ENCODE results near the gene NUBPL.
"Not testable (repeated sequence)": the region's sequence is repeated elsewhere in the genome, so short reads cannot be mapped to it uniquely, and the experiment has no call there.

The NUBPL gene

DNA sequence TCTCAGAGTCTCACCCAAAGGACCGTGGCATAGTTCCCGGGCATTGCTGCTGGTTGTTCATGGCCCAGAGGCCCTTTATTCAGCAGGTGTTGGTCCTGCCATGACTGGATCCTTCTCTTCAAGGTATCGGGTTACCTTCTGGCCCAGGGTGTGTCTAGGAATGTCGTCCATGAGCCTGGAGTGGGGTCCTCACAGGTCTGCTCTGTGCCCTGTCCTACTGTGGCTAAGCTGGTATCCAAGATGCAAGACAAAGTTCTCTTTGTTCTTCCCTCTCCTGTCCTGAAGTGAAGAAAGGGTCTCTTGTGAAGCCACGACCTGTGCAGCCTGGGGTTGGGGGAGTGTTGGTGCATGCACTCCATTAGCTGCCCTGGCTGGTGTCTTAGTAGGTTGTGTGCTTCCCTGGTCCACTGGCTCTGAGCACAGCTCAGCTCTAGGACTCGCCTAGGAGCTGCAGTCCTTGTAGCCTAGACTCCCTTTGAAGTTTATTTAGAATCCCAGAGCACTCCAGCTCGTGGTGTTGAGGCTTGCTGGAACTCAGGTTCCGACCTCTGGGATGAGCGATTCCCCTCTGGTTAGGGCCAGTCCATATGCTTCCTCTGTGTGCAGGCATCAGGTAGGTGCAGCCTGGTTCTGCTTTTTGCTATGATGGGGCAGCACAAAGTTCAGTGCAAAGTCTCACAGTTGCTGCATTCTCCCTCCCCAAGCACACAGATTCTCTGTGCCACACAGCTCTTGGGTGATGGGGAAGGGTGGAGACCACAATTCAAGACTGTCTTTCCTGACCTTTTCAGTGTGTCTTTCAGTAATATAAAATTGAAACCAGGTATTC is 117.4 kb downstream of the NUBPL start:
- DNase-seq = no peak

DNA sequence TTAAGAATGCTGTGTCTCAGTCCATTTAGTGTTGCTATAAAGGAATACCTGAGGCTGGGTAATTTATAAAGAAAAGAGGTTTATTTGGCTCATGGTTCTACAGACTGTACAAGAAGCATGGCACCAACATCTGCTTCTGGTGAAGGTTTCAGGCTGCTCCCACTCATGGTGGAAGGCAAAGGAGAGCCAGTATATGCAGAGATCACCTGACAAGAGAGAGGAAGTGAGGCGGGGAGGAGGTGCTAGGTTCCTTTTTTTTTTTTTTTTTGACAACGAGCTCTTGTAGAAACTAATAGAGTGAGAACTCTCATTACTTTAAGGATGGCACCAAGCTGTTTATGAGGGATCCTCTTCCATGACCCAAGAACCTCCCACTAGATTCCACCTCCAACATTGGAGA is 121.6 kb downstream of the NUBPL start:
- no peak for DNase-seq

DNA sequence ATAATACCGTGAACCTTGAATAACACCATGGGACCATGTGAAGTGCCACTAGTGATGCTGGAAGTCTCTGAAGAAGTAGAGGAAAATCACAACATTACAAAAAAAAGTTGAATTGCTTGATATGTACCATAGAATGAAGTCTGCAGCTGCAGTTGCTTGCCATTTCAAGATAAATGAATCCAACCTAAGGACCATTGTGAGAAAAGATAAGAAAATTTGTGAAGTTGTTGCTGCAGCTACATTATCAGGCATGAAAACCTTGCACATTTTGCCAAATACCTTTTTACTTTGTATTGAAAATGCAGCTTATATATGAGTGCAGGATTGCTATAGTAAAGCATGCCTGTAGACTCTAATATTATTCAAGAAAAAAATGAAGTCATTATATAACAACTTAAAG is 126.5 kb downstream of the NUBPL start:
- DNase-seq = no peak

DNA sequence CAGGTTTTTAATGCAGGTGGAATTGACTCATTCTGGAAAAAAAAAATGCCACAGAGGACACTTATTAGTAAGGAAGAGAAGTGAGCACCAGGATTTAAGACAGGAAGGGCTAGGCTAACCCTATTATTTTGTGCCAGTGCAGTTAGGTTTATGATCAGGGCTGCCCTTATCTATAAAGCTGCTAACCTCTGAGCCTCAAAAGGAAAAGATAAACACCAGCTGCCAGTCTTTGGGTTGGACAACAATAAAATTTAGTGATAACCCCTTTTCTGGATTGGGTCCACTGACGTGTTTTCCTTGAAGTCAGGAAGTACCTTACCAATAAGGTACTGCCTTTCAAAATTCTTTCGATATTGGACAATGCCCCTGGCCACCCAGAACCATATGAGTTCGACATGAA is 128.9 kb downstream of the NUBPL start:
- no peak for DNase-seq

DNA sequence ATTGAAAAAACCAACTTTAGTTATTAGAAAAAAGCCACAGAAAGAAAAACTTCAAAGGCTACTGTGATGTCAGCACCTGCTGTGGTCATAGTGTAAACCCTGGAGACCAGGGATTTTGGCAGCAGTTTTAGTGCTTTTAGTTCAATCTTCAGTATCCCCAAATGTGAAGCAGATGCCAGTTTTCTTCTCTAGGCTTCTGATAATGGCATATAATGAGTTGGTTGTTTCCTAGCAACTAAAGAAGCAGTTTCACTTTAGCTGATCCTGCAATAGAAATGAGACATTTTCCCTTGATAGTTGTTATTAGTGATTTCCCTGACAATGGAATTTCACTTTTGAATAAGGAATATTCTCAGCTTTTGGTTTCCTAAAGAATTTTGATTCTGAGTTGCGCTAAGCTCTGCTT is 131.2 kb downstream of the NUBPL start:
- no peak for DNase-seq

DNA sequence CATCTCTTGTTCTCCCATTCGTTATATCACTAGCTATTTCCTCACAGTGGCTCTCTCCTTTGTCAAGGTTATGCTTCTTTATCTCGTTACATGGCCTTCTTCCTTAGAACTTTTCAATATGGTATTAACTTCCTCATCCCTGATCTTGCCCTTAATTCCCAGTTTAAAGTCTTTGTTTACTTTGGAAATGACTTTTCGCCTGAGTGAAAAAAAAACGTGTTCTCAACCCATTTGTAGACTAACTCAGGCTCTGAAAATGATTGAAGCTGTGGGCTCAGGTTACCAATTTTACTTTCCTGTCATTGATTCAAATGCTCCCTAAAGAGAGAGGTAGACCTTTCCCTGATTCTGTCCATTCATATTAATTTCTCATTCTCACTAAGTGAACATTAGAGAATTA is 135.2 kb downstream of the NUBPL start:
- DNase-seq = no peak

DNA sequence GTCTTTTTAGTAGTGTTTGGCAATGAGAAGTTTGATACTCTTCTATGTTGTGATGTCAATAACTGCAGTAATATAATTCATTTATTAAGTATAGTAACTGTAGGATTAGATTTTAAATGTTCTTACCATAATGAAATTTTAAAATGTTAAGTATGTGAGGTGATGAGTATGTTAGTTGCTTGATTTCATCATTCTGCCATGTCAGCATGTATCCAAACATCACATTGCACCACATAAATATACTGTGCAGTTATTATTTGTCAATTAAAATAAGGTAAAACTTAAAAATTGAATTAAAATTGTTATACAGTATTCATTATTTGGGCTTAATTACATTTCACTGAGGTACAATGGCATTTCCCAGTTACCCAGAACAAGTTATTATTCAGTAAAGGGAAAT is 138.6 kb downstream of the NUBPL start:
- DNase-seq = no peak

DNA sequence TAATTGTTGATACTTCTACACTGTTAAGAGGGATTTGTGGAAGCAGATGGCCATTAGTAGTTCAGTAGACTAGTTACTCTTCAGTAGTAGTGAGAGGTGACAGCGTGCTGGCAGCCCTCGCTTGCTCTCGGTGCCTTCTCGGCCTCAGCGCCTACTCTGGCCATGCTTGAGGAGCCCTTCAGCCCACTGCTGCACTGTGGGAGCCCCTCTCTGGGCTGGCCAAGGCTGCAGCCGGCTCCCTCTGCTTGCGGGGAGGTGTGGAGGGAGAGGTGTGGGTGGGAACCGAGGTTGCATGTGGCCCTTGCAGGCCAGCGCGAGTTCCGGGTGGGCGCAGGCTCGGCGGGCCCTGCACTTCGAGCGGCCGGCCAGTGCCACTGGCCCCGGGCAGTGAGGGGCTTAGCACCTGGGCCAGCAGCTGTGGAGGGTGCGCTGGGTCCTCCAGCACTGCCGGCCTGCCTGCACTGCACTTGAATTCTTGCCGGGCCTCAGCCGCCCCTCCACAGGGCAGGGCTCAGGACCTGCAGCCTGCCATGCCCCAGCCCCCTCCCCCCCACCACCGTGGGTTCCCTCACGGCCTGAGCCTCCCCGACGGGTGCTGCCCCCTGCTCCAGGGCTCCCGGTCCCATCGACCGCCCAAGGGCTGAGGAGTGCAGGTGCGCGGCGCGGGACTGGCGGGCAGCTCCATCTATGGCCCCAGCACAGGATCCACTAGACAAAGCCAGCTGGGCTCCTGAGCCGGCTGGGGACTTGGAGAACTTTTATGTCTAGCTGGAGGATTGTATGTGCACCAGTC is 139.3 kb downstream of the NUBPL start:
- no peak for DNase-seq

DNA sequence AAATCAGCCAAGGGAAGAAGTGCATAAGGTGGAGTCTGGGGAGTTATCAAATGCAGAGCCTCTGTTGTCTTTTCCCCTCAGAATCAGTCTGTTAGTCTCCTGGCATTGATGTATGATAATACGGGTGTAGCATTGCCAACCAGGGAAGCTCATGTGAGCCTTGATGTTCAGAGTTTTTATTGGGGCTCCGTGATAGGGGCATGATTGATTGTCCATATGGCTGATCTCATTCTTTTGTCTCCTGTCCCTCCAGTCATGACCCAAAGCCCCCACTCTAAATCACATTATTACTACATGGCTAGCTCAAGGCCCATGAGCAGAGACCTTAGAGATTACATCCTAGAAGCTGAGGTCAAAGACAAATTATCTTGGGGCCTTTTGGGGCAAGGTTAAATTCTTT is 140.9 kb downstream of the NUBPL start:
- no peak for DNase-seq

DNA sequence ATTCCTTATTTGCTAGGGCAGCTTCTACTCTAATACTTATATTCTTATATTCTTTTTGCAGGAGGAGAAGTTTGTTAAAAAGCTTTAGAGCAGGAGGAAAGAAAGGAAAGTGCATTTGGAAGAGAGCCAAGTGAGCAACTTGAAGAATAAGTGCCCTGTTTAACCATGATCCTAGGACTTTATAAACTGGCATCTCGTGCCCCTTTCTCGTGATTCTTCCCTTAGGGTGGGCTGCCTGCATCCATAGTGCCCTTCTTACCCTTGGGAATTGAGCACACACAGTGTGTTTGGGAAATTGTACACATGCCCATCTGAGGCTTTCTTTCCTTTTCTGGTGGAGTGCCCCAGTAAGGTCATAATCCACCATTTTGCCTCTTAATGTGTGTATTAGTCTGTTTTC is 141.9 kb downstream of the NUBPL start:
- DNase-seq = no peak

DNA sequence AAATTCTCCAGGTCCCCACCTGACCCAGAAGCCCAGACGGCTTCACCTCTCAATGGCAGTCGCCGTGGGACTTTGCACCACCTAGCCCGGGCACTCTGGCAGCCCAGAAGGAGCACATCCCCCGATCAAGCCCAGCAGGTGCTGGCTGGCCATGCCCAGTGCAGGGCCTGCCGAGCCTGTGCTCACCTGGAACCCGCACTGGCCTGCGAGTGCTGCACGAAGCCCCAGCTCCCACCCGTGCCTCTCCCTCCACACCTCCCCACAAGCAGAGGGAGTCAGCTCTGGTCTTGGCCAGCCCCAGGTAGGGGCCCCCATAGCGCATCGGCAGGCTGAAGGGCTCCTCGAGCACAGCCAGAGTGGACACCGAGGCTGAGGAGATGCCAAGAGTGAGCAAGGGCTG is 144.5 kb downstream of the NUBPL start:
- DNase-seq = no peak

DNA sequence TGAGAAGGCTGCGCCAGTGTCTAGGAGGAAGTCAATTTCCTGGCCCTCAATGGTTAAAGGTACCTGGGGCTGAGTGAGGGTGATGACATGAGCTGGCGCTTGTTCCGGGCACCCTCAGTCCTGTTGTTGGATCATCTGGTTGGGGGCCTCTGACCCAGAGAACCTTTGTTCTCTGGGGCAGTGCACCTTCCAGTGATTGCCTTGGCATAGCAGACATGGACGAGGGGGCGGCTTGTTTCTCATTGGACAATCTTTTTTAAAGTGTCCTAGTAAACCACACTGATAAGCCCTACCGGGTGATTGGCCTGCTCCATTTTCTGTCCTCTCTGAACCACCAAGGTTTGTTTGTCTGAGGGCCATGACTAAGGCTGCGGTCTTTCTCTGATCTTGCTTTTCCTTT is 147.5 kb downstream of the NUBPL start:
- not testable (repeated sequence) for DNase-seq

DNA sequence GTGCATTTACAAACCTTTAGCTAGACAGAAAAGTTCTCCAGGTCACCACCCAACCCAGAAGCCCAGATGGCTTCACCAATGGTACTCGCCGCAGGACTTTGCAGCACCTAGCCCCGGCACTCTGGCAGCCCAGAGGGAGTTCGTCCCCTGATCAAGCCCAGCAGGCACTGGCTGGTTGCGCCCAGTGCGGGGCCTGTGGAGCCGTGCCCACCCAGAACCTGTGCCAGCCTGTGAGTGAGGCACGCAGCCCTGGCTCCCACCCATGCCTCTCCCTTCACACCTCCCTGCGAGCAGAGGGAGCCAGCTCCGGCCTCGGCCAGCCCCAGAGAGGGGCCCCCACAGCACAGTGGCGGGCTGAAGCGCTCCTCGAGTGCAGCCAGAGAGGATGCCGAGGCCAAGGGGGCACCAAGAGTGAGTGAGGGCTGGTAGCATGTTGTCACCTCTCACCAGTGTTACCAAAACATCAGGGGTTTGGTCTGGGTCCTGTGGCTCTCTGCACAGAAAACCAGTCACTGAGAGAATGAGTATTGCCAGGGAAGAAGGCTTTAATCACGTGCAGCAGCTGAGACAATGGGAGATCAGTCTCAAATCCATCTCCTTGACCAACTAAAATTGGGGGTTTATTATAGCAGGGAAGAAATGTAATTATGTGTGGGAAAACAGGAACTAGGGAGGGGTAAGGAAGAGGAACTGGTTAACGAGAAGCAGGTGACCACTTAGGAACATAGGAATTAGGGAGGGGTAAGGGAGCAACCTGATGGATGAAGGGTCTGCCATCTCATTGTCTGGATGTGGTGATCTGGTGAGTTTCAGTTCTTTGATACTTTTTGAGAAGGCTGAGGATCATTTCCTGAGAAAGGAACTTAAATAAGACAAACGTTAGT is 151.3 kb downstream of the NUBPL start:
- no peak for DNase-seq

DNA sequence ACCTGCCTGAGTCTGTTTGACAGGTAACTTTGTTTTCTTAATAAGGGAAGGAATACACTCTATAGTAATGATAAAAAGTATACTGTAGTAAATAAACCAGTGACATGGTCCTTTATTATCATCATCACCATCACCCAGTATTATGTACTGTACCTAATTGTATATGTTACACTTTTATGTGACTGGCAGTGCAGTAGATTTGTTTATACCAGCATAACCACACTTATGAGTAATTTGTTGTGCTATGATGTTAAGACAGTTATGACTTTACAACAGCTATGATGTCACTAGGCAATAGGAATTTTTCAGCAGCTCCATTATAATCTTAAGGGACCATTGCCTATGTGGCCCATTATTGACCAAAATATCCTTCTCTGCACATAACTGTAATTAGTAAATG is 155.0 kb downstream of the NUBPL start:
- no peak for DNase-seq

DNA sequence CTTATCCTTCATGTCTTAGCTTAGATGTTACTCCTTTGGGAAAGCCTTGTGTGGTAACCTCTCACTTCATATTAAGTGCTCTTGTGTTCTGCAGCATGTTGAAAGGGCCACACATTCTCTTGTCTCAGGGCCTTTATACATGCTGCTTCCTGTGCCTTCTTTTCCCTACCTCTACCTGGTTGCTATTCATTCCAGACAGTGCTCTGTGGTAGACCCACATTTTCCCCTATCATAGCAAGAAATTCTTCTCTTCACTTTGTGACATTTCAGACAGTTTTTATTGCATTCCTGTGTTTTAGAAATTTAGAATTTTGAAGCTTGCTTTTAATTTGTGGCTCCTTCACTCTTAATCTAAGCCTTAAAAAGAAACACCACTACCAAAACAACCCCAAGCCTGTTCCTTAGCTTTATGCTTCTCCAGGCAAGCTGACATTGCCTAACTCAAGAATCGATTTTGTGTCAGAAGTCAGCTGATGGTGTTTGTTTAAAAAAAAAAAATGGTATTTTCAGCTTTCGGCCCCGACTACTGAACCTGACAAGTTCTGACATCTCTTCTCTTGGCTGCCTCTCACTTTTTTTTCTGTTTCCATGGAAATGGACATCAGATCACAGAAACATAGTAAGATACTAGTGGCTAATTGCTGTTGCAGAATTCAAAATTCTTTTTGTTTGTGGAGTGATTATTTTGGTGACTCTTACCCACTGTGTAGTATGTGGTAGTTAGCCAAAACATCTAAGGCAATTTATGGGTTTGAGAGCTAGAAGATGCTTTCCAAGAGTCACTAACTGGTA is 156.3 kb downstream of the NUBPL start:
- no peak for DNase-seq

DNA sequence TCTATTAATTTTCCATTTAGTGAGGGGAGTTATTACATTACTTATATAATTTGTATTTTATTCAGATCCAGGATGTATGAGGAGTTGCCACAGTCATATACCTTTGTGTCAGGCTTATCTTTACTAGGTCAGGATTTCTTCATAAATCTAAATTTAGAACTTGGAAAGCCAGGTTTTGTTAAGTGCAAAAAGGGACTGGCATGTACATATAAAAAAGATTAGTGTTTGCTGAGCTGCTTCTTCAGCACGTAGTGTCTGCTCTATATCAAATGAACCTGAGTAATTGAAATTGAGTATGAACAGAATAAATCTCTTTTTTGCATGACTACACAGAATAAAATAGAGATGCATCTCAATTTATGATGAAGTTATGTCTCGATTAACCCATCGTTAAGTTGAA is 157.4 kb downstream of the NUBPL start:
- DNase-seq = no peak

DNA sequence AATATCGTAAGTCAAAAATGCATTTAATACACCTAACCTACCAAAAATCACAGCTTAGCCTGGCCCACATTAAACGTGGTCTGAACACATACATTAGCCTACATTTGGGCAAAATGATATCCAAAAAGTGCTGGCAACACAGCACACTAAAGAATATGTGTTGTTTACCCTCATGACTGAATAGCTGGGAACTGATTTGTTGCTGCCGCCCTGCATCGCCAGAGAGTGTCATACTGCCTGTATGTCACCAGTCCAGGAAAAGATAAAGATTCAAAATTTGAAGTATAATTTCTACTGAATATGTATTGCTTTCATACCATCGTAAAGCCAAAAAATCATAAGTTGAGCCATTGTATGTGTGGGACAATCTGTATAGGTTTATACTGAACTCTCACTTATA is 157.8 kb downstream of the NUBPL start:
- DNase-seq = no peak

DNA sequence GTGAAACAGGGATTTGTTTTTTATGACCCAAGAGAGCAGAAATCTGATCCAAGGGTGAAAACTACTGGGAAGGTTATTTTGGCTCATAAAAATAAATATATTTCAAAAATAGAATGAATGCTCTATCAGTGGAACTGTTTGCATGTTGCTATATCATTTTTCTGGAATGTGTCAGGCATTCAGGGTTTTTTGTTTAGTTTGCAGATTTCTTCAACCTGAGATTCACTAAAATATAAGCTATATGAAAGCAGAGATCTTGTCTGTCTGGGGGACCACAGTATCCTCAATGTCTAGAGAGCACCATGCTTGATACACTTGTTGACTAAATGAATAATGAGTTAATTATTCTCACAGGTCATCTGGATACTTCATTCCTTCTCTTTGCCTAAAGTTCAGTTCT is 165.1 kb downstream of the NUBPL start:
- no peak for DNase-seq

DNA sequence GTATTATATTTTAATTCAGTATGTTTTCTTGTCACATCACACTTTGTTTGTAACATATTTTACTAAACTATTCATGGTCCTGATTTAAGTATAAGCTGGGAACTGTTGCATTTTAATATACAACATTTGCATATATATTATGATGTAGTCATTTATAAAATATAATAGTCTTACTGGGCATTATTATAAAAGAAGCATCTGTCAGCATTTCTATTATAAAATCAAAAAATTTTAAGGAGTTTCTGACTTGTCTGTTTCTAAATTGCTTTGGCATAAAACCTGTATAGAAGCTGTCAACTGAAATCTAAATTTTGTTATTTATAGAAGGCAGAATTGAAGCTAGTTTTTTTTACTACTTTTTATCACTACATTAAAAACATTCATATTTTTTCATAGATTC is 166.6 kb downstream of the NUBPL start:
- no peak for DNase-seq

DNA sequence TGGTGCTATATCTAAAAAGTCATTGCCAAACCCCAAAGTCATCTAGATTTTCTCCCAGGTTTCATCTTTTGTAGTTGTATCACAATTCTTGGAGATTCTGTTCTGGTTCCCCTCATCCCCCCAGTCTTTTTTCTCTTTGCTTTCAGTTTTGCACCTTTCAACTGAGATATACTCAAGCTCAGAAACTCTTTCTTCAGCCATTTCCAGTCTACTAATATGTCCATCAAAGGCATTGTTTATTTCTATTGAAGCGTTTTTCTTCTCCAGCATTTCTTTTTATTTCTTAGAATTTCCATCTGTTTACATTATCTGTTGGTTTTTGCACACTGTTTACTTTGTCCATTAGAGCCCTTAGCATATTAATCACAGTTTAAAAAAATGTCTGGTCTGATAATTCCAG is 179.5 kb downstream of the NUBPL start:
- DNase-seq = no peak

DNA sequence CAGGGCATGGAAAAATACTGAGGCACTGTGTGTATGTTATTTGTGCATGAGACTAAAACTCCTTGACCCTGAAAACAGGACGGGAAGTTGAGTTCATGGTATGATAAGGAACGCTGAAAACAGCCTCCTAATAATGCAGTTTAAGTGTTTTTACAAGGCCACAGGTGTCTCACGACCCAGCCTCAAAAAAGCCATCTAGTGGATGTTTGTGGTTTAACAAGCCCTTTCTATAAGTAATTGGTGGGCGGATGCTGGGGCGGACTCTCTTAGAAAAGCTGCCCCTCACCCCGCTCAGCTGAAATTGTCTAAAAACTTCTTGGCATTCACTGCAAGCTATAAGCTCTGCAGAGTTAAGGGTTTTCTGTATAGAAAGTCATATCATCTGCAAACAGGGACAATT is 184.5 kb downstream of the NUBPL start:
- DNase-seq = no peak

DNA sequence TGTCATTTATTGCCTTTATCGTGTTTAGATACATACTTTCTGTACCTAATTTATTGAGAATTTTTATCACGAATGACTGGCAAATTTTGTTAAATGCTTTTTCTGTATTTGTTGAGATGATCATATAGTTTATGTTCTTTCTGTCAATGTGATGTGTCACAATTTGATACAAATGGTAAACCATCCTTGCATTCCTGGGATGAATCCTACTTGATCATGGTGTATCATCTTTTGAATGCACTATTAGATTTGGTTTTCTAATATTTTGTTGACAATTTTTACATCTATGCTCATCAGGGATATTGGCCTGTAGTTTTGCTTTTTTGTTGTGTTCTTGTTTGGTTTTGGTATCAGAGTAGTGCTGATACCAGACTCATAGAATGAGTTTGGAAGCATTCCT is 185.1 kb downstream of the NUBPL start:
- no peak for DNase-seq

DNA sequence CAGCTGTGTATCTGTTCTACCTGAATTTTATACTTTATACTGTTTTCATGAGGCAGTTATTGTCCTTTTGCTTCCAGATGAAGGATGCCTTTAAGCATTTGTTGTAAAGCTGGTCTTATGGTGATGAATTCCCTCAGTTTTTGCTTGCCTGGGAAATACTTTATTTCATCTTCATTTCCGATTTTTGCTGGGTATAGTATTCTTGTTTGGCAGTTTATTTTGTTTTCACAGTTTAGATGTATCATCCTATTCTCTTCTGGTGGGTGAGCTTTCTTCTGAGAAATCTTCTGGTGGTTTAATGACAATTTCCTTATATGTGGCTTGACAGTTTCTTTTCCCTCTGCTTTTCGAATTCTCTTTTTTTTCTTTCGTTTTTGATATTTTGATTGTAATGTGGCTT is 188.1 kb downstream of the NUBPL start:
- DNase-seq = no peak
